Endothelial cell of umbilical vein (primary cell): Measurements from ENCODE around the gene PRPF19. TPM values are rescaled to one million over a fixed set of nuclear protein-coding genes. Genes with fewer than 3 reads are reported as not detected.

Experiments used
- BruUV-seq: library from RNA; stranded (reverse); fragments of 400-500 nt; replicated peaks from 2 replicates; lab custom pipeline; 2021; lab: Mats Ljungman, UMichigan
- CTCF ChIA-PET: fragments of 300-600, 350-600 bp; sonication (Branson Sonifier 250); formaldehyde crosslinking; loops from one replicate; lab custom pipeline; 2021; ENCODE audit warnings: antibody characterized with exemption, inconsistent platforms; lab: Charles Lee
- POLR2A ChIA-PET: fragments of 300-600, 350-600 bp; sonication (Branson Sonifier 250); formaldehyde crosslinking; loops from one replicate; lab custom pipeline; 2021; ENCODE audit warnings: antibody characterized with exemption, inconsistent platforms; lab: Charles Lee
- DNase-seq: peaks from one replicate; pipeline ENCODE4 v3.0.0-alpha.2; 2011; ENCODE audit warnings: low read depth, low spot score
- FAIRE-seq: peaks from 2 replicates; lab custom pipeline; 2011; peaks lifted over from hg19 to GRCh38; lab: Jason Lieb, UNC
- H2AFZ ChIP-seq: 2 replicates; pipeline ENCODE4 v1.6.0; 2012; ENCODE audit warnings: low read depth, low read length, control low read depth, inconsistent platforms
- H3K27ac ChIP-seq: 2 replicates; pipeline ENCODE4 v1.5.1; 2011; ENCODE audit warnings: low read depth, mild to moderate bottlenecking, control low read depth, low read length, moderate library complexity; ENCODE audit not compliant: insufficient read depth
- H3K27me3 ChIP-seq, 2 experiments: 2 replicates each; pipeline versions ENCODE4 v1.6.0 to v1.6.1; 2011; ENCODE audit warnings: low read length in 2 of 2, mixed read lengths in 1 of 2; ENCODE audit not compliant: control insufficient read depth in 2 of 2, insufficient read depth in 2 of 2
- H3K36me3 ChIP-seq, 2 experiments: 2 replicates in 1 of 2; 3 replicates in 1 of 2; pipeline ENCODE4 v1.5.1; 2011; ENCODE audit warnings: low read length in 2 of 2, mild to moderate bottlenecking in 1 of 2, moderate library complexity in 1 of 2; ENCODE audit not compliant: control insufficient read depth in 2 of 2, insufficient read depth in 2 of 2; ENCODE audit errors: extremely low read depth in 1 of 2
- H3K4me1 ChIP-seq: 3 replicates; pipeline ENCODE4 v1.5.1; 2011; ENCODE audit warnings: mild to moderate bottlenecking, low read length; ENCODE audit not compliant: control insufficient read depth, insufficient read depth; ENCODE audit errors: extremely low read depth
- H3K4me2 ChIP-seq: 2 replicates; pipeline ENCODE4 v1.6.1; 2011; ENCODE audit warnings: low read length, control low read depth, mixed read lengths; ENCODE audit not compliant: insufficient read depth
- H3K4me3 ChIP-seq, 3 experiments: fragments of 200-600 bp in 1 of 3; sonication (generic), shearing (Covaris generic) in 1 of 3; replicated peaks in 1 of 3; 2 replicates each; pipeline ENCODE4 v1.5.1; 2011 to 2016; ENCODE audit warnings: control low read depth in 3 of 3, low read length in 3 of 3, mild to moderate bottlenecking in 2 of 3, inconsistent platforms in 1 of 3, low read depth in 1 of 3, moderate library complexity in 1 of 3; ENCODE audit not compliant: insufficient read depth in 1 of 3
- H3K79me2 ChIP-seq: 2 replicates; pipeline ENCODE4 v1.6.0; 2012; ENCODE audit warnings: low read length, inconsistent platforms; ENCODE audit not compliant: control insufficient read depth, insufficient read depth
- H3K9ac ChIP-seq: replicated peaks from 2 replicates; pipeline ENCODE3; 2011; ENCODE audit warnings: low read length, control low read depth; ENCODE audit not compliant: insufficient read depth; ENCODE audit errors: extremely low read depth
- H3K9me1 ChIP-seq: replicated peaks from 3 replicates; pipeline ENCODE4 v1.6.0; 2011; ENCODE audit warnings: mild to moderate bottlenecking, low read length; ENCODE audit not compliant: control insufficient read depth, insufficient read depth; ENCODE audit errors: extremely low read depth
- H3K9me3 ChIP-seq: replicated peaks from 2 replicates; pipeline ENCODE4 v1.5.1; 2012; ENCODE audit warnings: low read length, inconsistent platforms; ENCODE audit not compliant: control insufficient read depth, insufficient read depth
- H4K20me1 ChIP-seq: replicated peaks from 2 replicates; pipeline ENCODE3; 2011; ENCODE audit warnings: mild to moderate bottlenecking, low read length; ENCODE audit not compliant: control insufficient read depth, insufficient read depth; ENCODE audit errors: extremely low read depth
- CTCF ChIP-seq, 2 donors: IDR thresholded peaks; 1 replicate in 1 of 2; 2 replicates in 1 of 2; pipeline ENCODE4 v1.5.1; 2011; ENCODE audit warnings: low read length in 2 of 2, mild to moderate bottlenecking in 2 of 2, moderate library complexity in 2 of 2, control low read depth in 1 of 2, inconsistent platforms in 1 of 2, low read depth in 1 of 2; ENCODE audit not compliant: insufficient read depth in 1 of 2; ENCODE audit errors: extremely low read depth in 1 of 2
- EZH2 ChIP-seq: IDR thresholded peaks from 2 replicates; pipeline ENCODE4 v1.6.1; 2012; ENCODE audit warnings: borderline replicate concordance, low read depth, mild to moderate bottlenecking, moderate library complexity, low read length, inconsistent platforms; ENCODE audit not compliant: severe bottlenecking
- FOS ChIP-seq: IDR thresholded peaks from 2 replicates; pipeline ENCODE4 v1.6.1; 2011; ENCODE audit warnings: mild to moderate bottlenecking, low read length, moderate library complexity, borderline replicate concordance; ENCODE audit not compliant: insufficient read depth
- GATA2 ChIP-seq: IDR thresholded peaks from 2 replicates; pipeline ENCODE4 v1.7.0; 2011; ENCODE audit warnings: low read depth, mild to moderate bottlenecking, moderate library complexity, mixed read lengths, low read length; ENCODE audit not compliant: insufficient read length, insufficient read depth
- JUN ChIP-seq: IDR thresholded peaks from 2 replicates; pipeline ENCODE4 v1.6.1; 2011; ENCODE audit warnings: borderline replicate concordance, low read depth; ENCODE audit not compliant: insufficient read length, insufficient read depth
- MAX ChIP-seq: IDR thresholded peaks from 2 replicates; pipeline ENCODE4 v1.6.1; 2011; ENCODE audit not compliant: insufficient read depth, insufficient read length
- MYC ChIP-seq: IDR thresholded peaks from one replicate; pipeline ENCODE4 v1.6.1; 2011; ENCODE audit warnings: mild to moderate bottlenecking, low read depth, low read length
- POLR2A ChIP-seq: IDR thresholded peaks from 2 replicates; pipeline ENCODE4 v1.6.1; 2012; ENCODE audit warnings: low read depth, mild to moderate bottlenecking, control low read depth, low read length
- POLR2AphosphoS5 ChIP-seq: IDR thresholded peaks from 2 replicates; pipeline ENCODE4 v1.6.1; 2012; ENCODE audit warnings: low read depth, mild to moderate bottlenecking, control low read depth, low read length, moderate library complexity; ENCODE audit not compliant: insufficient read depth
- dilution Hi-C: fragments of 300-500 bp; cut with MboI; formaldehyde crosslinking; loops from one replicate; pipeline ENCODE4 v1.15.0; 2019; ENCODE audit warnings: low sequenced_read_pairs; ENCODE audit not compliant: extremely low pct_ligation_motif_present
- intact Hi-C: fragments of 100-400 bp; cut with micrococcal nuclease; formaldehyde crosslinking; loops from one replicate; pipeline ENCODE4 v1.10.0; 2022
- polyA plus RNA-seq, 4 experiments: library from polyadenylated mRNA; depleted of rRNA in 3 of 4; stranded (reverse) in 3 of 4; unstranded in 1 of 4; fragments of >200 nt; gene quantifications; 2 replicates each; pipeline versions ENCODE4 v1.2.1 to v1.2.3, GENCODE V29; 2011 to 2012; ENCODE audit warnings: missing spikeins in 1 of 4
- total RNA-seq: library from RNA; stranded (reverse); gene quantifications from 2 replicates; pipeline ENCODE4 v1.2.3, GENCODE V29; 2021

The PRPF19 gene
- total and polyA plus RNA-seq, 2 donors (not counting 3 experiments of a cell fraction or from before 2014, with no cell fraction given), result 97.1 to 126 TPM

DNA sequence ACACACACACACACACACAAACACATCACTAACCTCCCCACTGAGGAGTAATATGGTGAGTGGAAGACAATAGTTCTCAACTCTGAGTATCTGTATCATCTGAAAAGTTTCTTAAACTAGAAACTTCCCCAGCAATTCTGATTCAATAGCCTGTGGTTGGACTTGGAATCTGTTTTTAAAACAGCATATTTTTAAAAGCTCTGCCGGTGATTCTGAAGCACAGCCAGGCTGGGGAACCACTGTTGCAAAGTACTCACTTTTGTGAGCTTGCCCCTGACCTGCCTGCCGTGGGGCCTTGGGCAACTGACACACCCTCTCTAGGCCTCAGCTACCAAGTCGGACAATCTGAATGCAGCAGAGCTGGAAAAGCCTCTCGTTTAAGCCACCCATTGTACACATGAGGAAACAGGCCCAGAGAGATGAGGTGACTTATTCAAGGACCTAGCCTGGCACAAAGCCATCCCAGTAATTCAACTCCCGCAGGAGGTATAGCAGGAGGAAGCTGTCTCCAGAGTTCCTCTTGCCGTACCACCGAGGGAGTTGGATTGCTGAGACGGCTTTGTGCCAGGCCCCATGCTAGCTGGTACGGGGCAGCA is 36.7 kb upstream of the PRPF19 start:
- TF ChIP-seq MYC, result no peak
- no peak for TF ChIP-seq GATA2
- no peak for TF ChIP-seq POLR2AphosphoS5
- TF ChIP-seq POLR2A, result no peak
- no peak for TF ChIP-seq CTCF (IDR thresholded peaks at IDR 0.05; ENCODE audit: extremely low read depth in 1 of 2, insufficient read depth in 1 of 2, low read depth in 1 of 2, low read length in 2 of 2)
- TF ChIP-seq JUN, result no peak
- no peak for TF ChIP-seq FOS
- TF ChIP-seq MAX, result no peak
- no peak for TF ChIP-seq EZH2
- BruUV-seq, result no TSS peak
- no peak overlapping the region for H2AFZ ChIP-seq
- H3K4me1 ChIP-seq, result no peaks in the 10 kb centered on the region
- H3K27ac ChIP-seq, result no peak overlapping the region
- no peak overlapping the region for H3K4me3 ChIP-seq
- ChIA-PET CTCF (interaction anchor here (0.5 to 1.6 kb wide), 3 partner anchors 12 to 1253 kb away, joined by 3 to 5 read pairs (median 5); no protein-coding TSS in a partner anchor), POLR2A (no interaction called here)
- no peaks in the 10 kb centered on the region for H3K27me3 ChIP-seq
- no peak overlapping the region for H3K4me2 ChIP-seq
- no peak overlapping the region for H3K9ac ChIP-seq
- dilution Hi-C loops, result no loop called here
- no peaks in the 10 kb centered on the region for H3K79me2 ChIP-seq
- FAIRE-seq, result no peak
- no peak for DNase-seq
- intact Hi-C loops, result no loop called here
- H4K20me1 ChIP-seq, result no peaks in the 10 kb centered on the region
- no peaks in the 10 kb centered on the region for H3K9me3 ChIP-seq
- H3K36me3 ChIP-seq, result no peaks in the 10 kb centered on the region
- no peaks in the 10 kb centered on the region for H3K9me1 ChIP-seq
